Fibroblast of skin of scalp (primary cell): ENCODE measurements around the gene CCDC60. TPM values are rescaled to one million over a fixed set of nuclear protein-coding genes. Genes with fewer than 3 reads are reported as not detected.

ENCODE experiments used
- DNase-seq: peaks from one replicate; pipeline ENCODE4 v3.0.0-alpha.2; 2013
- polyA plus RNA-seq, 2 experiments: library from polyadenylated mRNA; unstranded; fragments of 120-200 nt; gene quantifications; one replicate each; pipeline ENCODE4 v1.2.1, GENCODE V29; 2013; ENCODE audit not compliant: insufficient read length in 2 of 2

CCDC60 gene
- polyA plus RNA-seq (2013, experiment 1 of 2; ENCODE audit: insufficient read length) = not detected
- not detected for polyA plus RNA-seq (2013, experiment 2 of 2; ENCODE audit: insufficient read length)

- no peak for DNase-seq
These were observed at the start of gene CCDC60 for GRCh38 chr12:119334430-119335170. Gene CCDC60, plus strand, starts transcription at chr12:119334729. Its CDS starts 448 bp downstream, at chr12:119335177.

GRCh38 chr12:119288576-119288975 is 46.0 kb upstream of the CCDC60 start:
- no peak for DNase-seq

- no peak for DNase-seq
These were observed 41.5 kb upstream of the CCDC60 start for GRCh38 chr12:119292893-119293630.

- DNase-seq = no peak
These were observed 40.3 kb upstream of the CCDC60 start for GRCh38 chr12:119294211-119294610.

- DNase-seq = no peak
These were observed 38.0 kb upstream of the CCDC60 start for GRCh38 chr12:119296535-119296934.

GRCh38 chr12:119299130-119299529 is 35.4 kb upstream of the CCDC60 start:
- DNase-seq = no peak

GRCh38 chr12:119301379-119301778 is 33.1 kb upstream of the CCDC60 start:
- DNase-seq = no peak

GRCh38 chr12:119302451-119303080 is 32.0 kb upstream of the CCDC60 start:
- no peak for DNase-seq

- DNase-seq = no peak
These were observed 27.9 kb upstream of the CCDC60 start for GRCh38 chr12:119306593-119306992.

- DNase-seq = no peak
These were observed 26.8 kb upstream of the CCDC60 start for GRCh38 chr12:119307747-119308146.

GRCh38 chr12:119308708-119309456 is 25.6 kb upstream of the CCDC60 start:
- no peak for DNase-seq

- no peak for DNase-seq
These were observed 22.7 kb upstream of the CCDC60 start for GRCh38 chr12:119311878-119312277.

- no peak for DNase-seq
These were observed 21.6 kb upstream of the CCDC60 start for GRCh38 chr12:119312904-119313303.

GRCh38 chr12:119314290-119314689 is 20.2 kb upstream of the CCDC60 start:
- no peak for DNase-seq

- DNase-seq = no peak
These were observed 14.9 kb upstream of the CCDC60 start for GRCh38 chr12:119319638-119320037.

- DNase-seq = no peak
These were observed 13.9 kb upstream of the CCDC60 start for GRCh38 chr12:119320678-119321077.

- no peak for DNase-seq
These were observed 12.2 kb upstream of the CCDC60 start for GRCh38 chr12:119322301-119322723.

- DNase-seq = no peak
These were observed 8.7 kb upstream of the CCDC60 start for GRCh38 chr12:119325813-119326212.

GRCh38 chr12:119326341-119326740 is 8.2 kb upstream of the CCDC60 start:
- no peak for DNase-seq

- no peak for DNase-seq
These were observed 7.1 kb upstream of the CCDC60 start for GRCh38 chr12:119327471-119327870.

- no peak for DNase-seq
These were observed 6.4 kb upstream of the CCDC60 start for GRCh38 chr12:119328111-119328510.

- no peak for DNase-seq
These were observed 4.2 kb downstream of the CCDC60 start for GRCh38 chr12:119338593-119339363.
